ENCODE measurements around the gene ADSL. TPM values are rescaled to one million over a fixed set of nuclear protein-coding genes. Genes with fewer than 3 reads are reported as not detected.
A peak's percentile ranks its signal among the peaks of the same experiment; 100 is the strongest.

The ADSL gene
- total and polyA plus RNA-seq, 10 donors, result 39.1 to 77.7 (median 51.7) TPM

DNA sequence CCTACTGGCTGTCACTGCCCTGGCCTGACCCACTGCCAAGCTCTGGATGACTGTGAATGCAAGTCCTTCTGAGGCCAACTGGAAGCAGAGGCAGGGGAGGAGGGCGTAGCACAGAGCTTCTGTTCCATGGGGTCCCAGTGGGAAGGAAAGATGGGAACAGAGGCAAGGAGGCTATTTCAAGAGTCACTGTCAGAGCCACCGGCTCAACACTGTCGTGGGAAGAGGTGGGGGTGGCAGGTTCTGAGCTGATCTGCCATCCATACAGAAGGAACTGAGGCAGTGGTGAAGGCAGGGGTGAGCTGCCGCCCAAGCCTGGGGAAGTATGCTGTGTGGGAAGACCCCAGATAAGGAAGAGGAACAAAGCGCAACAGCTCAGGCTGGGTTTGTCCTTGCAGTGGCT lies 78.8 kb downstream of the ADSL start:
- DNase-seq, result peak; percentile 44
- WGBS, 5 donors, result 68 to 96% (median 79%) methylated on average over 5 of the region's 5 CpGs
- Histone ChIP-seq H3K4me3 (no peak overlapping the region), H3K27me3 (replicated peaks in 1 of 7) (no peaks in the 10 kb centered on the region), H3K9me3 (no peaks in the 10 kb centered on the region), H3K36me3 (peaks cover 0 to 100% (median 96%) of the 10 kb centered on the region in 6 donors), H3K27ac (peak overlapping the region in 2 of 8 donors; percentile 11 to 23), H3K4me1 (peaks cover 0 to 64% (median 23%) of the 10 kb centered on the region in 6 donors)
- TF ChIP-seq, protein P1, sequence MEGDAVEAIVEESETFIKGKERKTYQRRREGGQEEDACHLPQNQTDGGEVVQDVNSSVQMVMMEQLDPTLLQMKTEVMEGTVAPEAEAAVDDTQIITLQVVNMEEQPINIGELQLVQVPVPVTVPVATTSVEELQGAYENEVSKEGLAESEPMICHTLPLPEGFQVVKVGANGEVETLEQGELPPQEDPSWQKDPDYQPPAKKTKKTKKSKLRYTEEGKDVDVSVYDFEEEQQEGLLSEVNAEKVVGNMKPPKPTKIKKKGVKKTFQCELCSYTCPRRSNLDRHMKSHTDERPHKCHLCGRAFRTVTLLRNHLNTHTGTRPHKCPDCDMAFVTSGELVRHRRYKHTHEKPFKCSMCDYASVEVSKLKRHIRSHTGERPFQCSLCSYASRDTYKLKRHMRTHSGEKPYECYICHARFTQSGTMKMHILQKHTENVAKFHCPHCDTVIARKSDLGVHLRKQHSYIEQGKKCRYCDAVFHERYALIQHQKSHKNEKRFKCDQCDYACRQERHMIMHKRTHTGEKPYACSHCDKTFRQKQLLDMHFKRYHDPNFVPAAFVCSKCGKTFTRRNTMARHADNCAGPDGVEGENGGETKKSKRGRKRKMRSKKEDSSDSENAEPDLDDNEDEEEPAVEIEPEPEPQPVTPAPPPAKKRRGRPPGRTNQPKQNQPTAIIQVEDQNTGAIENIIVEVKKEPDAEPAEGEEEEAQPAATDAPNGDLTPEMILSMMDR (IDR thresholded peaks at IDR 0.05 in 8 of 11, conservative IDR thresholded peaks at IDR 0.05 in 3 of 11), result no peak
- intact Hi-C loops (cut with DNase I; ENCODE audit: low total_unique reads), result no loop called here

DNA sequence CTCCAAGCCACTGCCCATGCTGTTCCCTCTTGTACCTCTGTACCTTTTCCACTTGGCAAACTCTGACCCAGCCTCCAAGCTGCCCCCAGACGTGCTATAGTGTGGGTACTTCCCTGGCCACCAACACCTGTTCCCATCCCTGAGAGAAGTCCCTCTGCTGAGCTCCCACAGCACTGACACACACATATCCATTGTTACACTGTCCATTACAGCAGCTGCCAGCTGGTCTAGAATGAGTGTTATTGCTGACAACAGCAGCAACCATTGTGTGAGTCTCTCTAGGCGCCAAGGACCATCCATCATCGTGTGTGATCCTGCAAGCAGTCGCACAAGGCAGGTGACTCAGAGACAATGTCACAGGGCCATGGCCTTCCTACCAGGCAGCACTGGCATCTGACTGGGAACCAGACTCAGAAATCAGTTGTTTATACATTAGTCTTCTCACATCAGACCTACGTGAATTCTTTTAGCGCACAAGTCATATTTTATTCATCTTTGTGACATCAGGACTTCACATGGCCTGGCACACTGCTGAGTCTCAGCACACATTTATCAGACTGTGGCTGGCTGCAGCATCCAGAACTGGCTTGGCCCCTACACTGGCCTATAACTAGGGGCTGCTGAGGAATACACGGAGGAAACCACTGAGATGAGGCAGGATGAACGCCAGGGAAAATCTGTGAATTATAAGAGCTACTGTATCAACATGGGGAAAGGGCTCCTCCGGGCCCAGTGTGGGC lies 80.5 kb downstream of the ADSL start:
- WGBS, 5 donors, result 76 to 91% (median 89%) methylated on average over 9 of the region's 9 CpGs
- Histone ChIP-seq H3K4me1 (peaks cover 0 to 71% (median 26%) of the 10 kb centered on the region in 6 donors), H3K9me3 (no peaks in the 10 kb centered on the region), H3K27me3 (replicated peaks in 1 of 7) (no peaks in the 10 kb centered on the region), H3K4me3 (no peak overlapping the region), H3K36me3 (peaks cover 0 to 100% (median 92%) of the 10 kb centered on the region in 6 donors), H3K27ac (no peak overlapping the region)
- DNase-seq, result no peak
- TF ChIP-seq POLR2AphosphoS5 (IDR thresholded peaks at IDR 0.05) (no peak), POLR2A (IDR thresholded peaks at IDR 0.05) (no peak)
- TF ChIP-seq, protein P1 (IDR thresholded peaks at IDR 0.05 in 8 of 11, conservative IDR thresholded peaks at IDR 0.05 in 3 of 11), result no peak
- intact Hi-C loops (cut with DNase I; ENCODE audit: low total_unique reads), result no loop called here

DNA sequence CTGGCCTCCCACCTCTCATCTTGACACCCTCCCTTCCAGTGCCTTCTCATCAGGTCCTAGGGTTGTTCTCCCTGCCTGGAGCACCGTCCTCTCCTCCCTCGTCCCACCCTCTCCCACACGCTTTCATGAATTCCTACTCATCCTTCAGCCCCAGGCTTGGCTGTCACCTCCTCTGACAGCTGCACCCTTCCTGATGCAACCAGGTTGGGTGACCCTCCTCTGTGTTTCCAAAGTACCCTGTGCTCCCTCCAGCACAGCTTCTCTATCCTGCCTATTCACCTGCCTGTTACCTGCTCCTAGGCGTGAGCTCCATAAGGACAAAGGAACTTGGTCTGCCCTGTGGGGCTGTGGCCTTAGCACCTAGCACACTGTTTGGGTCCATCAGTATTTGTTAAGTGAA lies 82.5 kb downstream of the ADSL start:
- Histone ChIP-seq H3K4me1 (peaks cover 3 to 73% (median 37%) of the 10 kb centered on the region in 6 donors), H3K27me3 (replicated peaks in 1 of 7) (no peaks in the 10 kb centered on the region), H3K9me3 (no peaks in the 10 kb centered on the region), H3K27ac (peak overlapping the region in 1 of 8 donors; percentile 14), H3K4me3 (no peak overlapping the region), H3K36me3 (peaks cover 0 to 100% (median 76%) of the 10 kb centered on the region in 6 donors)
- intact Hi-C loops (cut with DNase I; ENCODE audit: low total_unique reads), result no loop called here
- TF ChIP-seq, protein P1 (IDR thresholded peaks at IDR 0.05 in 8 of 11, conservative IDR thresholded peaks at IDR 0.05 in 3 of 11), result no peak
- TF ChIP-seq POLR2A (IDR thresholded peaks at IDR 0.05) (no peak), POLR2AphosphoS5 (IDR thresholded peaks at IDR 0.05) (no peak)
- WGBS, 5 donors, result 88 to 96% (median 93%) methylated on average over 4 of the region's 4 CpGs
- DNase-seq, result no peak

DNA sequence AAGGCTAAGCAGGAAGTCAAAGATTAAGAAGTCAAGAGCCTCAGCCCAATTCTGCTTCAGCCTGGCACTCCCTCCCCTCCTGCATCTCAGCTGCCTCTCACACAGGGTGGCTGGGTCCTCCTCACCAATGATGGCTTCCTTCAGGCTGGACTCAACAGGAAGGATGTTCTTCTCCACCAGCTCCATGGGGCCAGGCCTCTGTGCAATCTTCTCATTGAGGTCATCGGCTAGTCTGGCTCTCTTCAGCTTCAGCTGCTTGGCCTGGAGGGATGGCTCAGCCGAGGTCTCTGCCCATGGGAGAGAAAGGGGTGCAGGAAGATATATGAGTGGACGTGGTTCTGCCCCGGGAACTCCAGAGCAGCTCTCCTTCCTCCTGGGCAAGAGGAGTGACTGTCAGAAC lies 83.2 kb downstream of the ADSL start:
- Histone ChIP-seq H3K27me3 (replicated peaks in 1 of 7) (no peaks in the 10 kb centered on the region), H3K36me3 (peaks cover 0 to 100% (median 72%) of the 10 kb centered on the region in 6 donors), H3K27ac (peak overlapping the region in 1 of 8 donors; percentile 13), H3K4me3 (no peak overlapping the region), H3K9me3 (no peaks in the 10 kb centered on the region), H3K4me1 (peaks cover 7 to 73% (median 44%) of the 10 kb centered on the region in 6 donors)
- intact Hi-C loops (cut with DNase I; ENCODE audit: low total_unique reads), result no loop called here
- WGBS, 5 donors, result 92 to 97% (median 94%) methylated on average over 3 to 4 of the region's 4 CpGs
- TF ChIP-seq POLR2A (IDR thresholded peaks at IDR 0.05) (no peak), POLR2AphosphoS5 (IDR thresholded peaks at IDR 0.05) (no peak)
- TF ChIP-seq, protein P1 (IDR thresholded peaks at IDR 0.05 in 8 of 11, conservative IDR thresholded peaks at IDR 0.05 in 3 of 11), result no peak
- no peak for DNase-seq

Data from spleen (tissue), 11 donors.